Hepatocyte (in vitro differentiated cells): ENCODE measurements around the gene ANGPT4. TPM values are rescaled to one million over a fixed set of nuclear protein-coding genes. Genes with fewer than 3 reads are reported as not detected.
A peak's percentile ranks its signal among the peaks of the same experiment; 100 is the strongest.

Experiments
- DNase-seq: peaks from one replicate; pipeline ENCODE4 v3.0.0-alpha.2; 2016; ENCODE audit warnings: low spot score
- H2AFZ ChIP-seq: fragments of 200-600 bp; sonication (generic); 2 replicates; pipeline ENCODE4 v1.6.0; 2016; ENCODE audit warnings: antibody characterized with exemption, mild to moderate bottlenecking
- H3K27ac ChIP-seq: fragments of 200-600 bp; sonication (generic); 2 replicates; pipeline ENCODE4 v1.5.1; 2016; ENCODE audit warnings: mild to moderate bottlenecking
- H3K27me3 ChIP-seq: fragments of 200-600 bp; sonication (generic); 2 replicates; pipeline ENCODE4 v1.6.1; 2016
- H3K36me3 ChIP-seq: fragments of 200-600 bp; sonication (generic); replicated peaks from 2 replicates; pipeline ENCODE4 v1.5.1; 2016; ENCODE audit warnings: low read depth; ENCODE audit not compliant: insufficient read depth
- H3K4me1 ChIP-seq: fragments of 200-600 bp; sonication (generic); 2 replicates; pipeline ENCODE4 v1.5.1; 2016; ENCODE audit warnings: mild to moderate bottlenecking, moderate library complexity; ENCODE audit not compliant: insufficient read depth
- H3K4me2 ChIP-seq: fragments of 200-600 bp; sonication (generic); 2 replicates; pipeline ENCODE4 v1.6.0; 2016
- H3K4me3 ChIP-seq: fragments of 200-600 bp; sonication (generic); 2 replicates; pipeline ENCODE4 v1.5.1; 2016; ENCODE audit warnings: mild to moderate bottlenecking
- H3K79me2 ChIP-seq: fragments of 200-600 bp; sonication (generic); 2 replicates; pipeline ENCODE4 v1.6.0; 2017; ENCODE audit warnings: mild to moderate bottlenecking
- H3K9me2 ChIP-seq: fragments of 200-600 bp; sonication (generic); replicated peaks from 2 replicates; pipeline ENCODE4 v1.6.0; 2017; ENCODE audit warnings: mild to moderate bottlenecking; ENCODE audit not compliant: insufficient read depth
- H3K9me3 ChIP-seq: fragments of 200-600 bp; sonication (generic); 2 replicates; pipeline ENCODE4 v1.5.1; 2016; ENCODE audit warnings: low read depth, mild to moderate bottlenecking
- H4K20me1 ChIP-seq: fragments of 200-600 bp; sonication (generic); 2 replicates; pipeline ENCODE4 v1.6.0; 2016; ENCODE audit warnings: mild to moderate bottlenecking; ENCODE audit not compliant: insufficient read depth, poor library complexity, severe bottlenecking
- CTCF ChIP-seq: fragments of 200-600 bp; sonication (generic); IDR thresholded peaks from 2 replicates; pipeline ENCODE4 v1.5.1; 2016; ENCODE audit warnings: antibody characterized with exemption, mild to moderate bottlenecking; ENCODE audit not compliant: poor library complexity
- EZH2 ChIP-seq: fragments of 200-600 bp; sonication (generic); IDR thresholded peaks from 2 replicates; pipeline ENCODE4 v1.6.1; 2016; ENCODE audit warnings: antibody characterized with exemption, mild to moderate bottlenecking, borderline replicate concordance
- EZH2phosphoT487 ChIP-seq: fragments of 200-600 bp; sonication (generic); IDR thresholded peaks from one replicate; pipeline ENCODE4 v1.6.1; 2018; ENCODE audit warnings: antibody characterized with exemption, mild to moderate bottlenecking, low read depth, moderate library complexity; ENCODE audit not compliant: unreplicated experiment, severe bottlenecking
- WGBS: methylation state at CpG from one replicate; pipeline ENCODE4 v1.1.6; 2016; ENCODE audit warnings: low lambda C conversion rate; ENCODE audit errors: missing lambda C conversion rate; 5-methylcytosine and 5-hydroxymethylcytosine counted together
- polyA plus RNA-seq: library from polyadenylated mRNA; unstranded; fragments of >200 nt; fragmentation: Nextera tagmentation; extraction: Ambion mirVana; gene quantifications from 2 replicates; pipeline ENCODE4 v1.2.1, GENCODE V29; 2016
- total RNA-seq: library from RNA; depleted of rRNA; stranded (reverse); fragments of >200 nt; gene quantifications from 2 replicates; pipeline ENCODE4 v1.2.3, GENCODE V29; 2014

ANGPT4 gene
- total and polyA plus RNA-seq, 2 experiments from 2014 or later, result not detected

- under 1% methylated on average over 46 of the region's 64 CpGs for WGBS
- peak; percentile 97 for DNase-seq
- Histone ChIP-seq H3K4me3 (peak within 1 kb of the TSS; percentile 68), H3K27me3 (no peaks in the 10 kb centered on the region), H2AFZ (peak within 1 kb of the TSS; percentile 91), H3K79me2 (peaks cover 3% of the 10 kb centered on the region), H3K36me3 (no peaks in the 10 kb centered on the region), H3K9me2 (no peaks in the 10 kb centered on the region), H3K27ac (peak within 1 kb of the TSS; percentile 42), H3K9me3 (no peaks in the 10 kb centered on the region), H3K4me2 (peak within 1 kb of the TSS; percentile 73), H4K20me1 (no peaks in the 10 kb centered on the region), H3K4me1 (peaks cover 12% of the 10 kb centered on the region)
- TF ChIP-seq EZH2, result no peak
- no peak for TF ChIP-seq CTCF
- TF ChIP-seq EZH2phosphoT487, result no peak
Observed at GRCh38 chr20:833450-834150, 82.5 kb downstream of the ANGPT4 start, which contains the start of gene FAM110A. Gene FAM110A (plus strand): TSS chr20:833715. CDS start chr20:844805, 11,090 bp downstream.

GRCh38 chr20:833121-833449, 83.0 kb downstream of the ANGPT4 start:
- Histone ChIP-seq H3K27me3 (no peaks in the 10 kb centered on the region), H3K36me3 (no peaks in the 10 kb centered on the region), H2AFZ (peak overlapping the region; percentile 30), H4K20me1 (no peaks in the 10 kb centered on the region), H3K9me3 (no peaks in the 10 kb centered on the region), H3K4me1 (peaks cover 12% of the 10 kb centered on the region), H3K4me2 (peak overlapping the region; percentile 73), H3K4me3 (no peak overlapping the region), H3K9me2 (no peaks in the 10 kb centered on the region), H3K79me2 (no peaks in the 10 kb centered on the region), H3K27ac (no peak overlapping the region)
- DNase-seq, result no peak
- 26% methylated on average over 4 of the region's 4 CpGs for WGBS
- TF ChIP-seq EZH2, result no peak
- no peak for TF ChIP-seq EZH2phosphoT487
- no peak for TF ChIP-seq CTCF

GRCh38 chr20:831956-832355, 84.2 kb downstream of the ANGPT4 start:
- Histone ChIP-seq H3K27ac (no peak overlapping the region), H3K27me3 (no peaks in the 10 kb centered on the region), H3K4me2 (no peak overlapping the region), H4K20me1 (no peaks in the 10 kb centered on the region), H2AFZ (no peak overlapping the region), H3K79me2 (no peaks in the 10 kb centered on the region), H3K9me2 (no peaks in the 10 kb centered on the region), H3K4me1 (peaks cover 12% of the 10 kb centered on the region), H3K9me3 (no peaks in the 10 kb centered on the region), H3K4me3 (no peak overlapping the region), H3K36me3 (no peaks in the 10 kb centered on the region)
- no peak for TF ChIP-seq EZH2
- no peak for TF ChIP-seq CTCF
- TF ChIP-seq EZH2phosphoT487, result no peak
- WGBS, result 94% methylated on average over 3 of the region's 3 CpGs
- no peak for DNase-seq

GRCh38 chr20:831251-831650, 84.9 kb downstream of the ANGPT4 start:
- H3K4me3 ChIP-seq, result no peak overlapping the region
- no peaks in the 10 kb centered on the region for H3K9me3 ChIP-seq
- no peaks in the 10 kb centered on the region for H3K27me3 ChIP-seq
- no peak overlapping the region for H3K27ac ChIP-seq
- no peaks in the 10 kb centered on the region for H3K9me2 ChIP-seq
- WGBS, result 93% methylated on average over 3 of the region's 3 CpGs
- no peaks in the 10 kb centered on the region for H4K20me1 ChIP-seq
- H3K79me2 ChIP-seq, result no peaks in the 10 kb centered on the region
- no peaks in the 10 kb centered on the region for H3K36me3 ChIP-seq
- H2AFZ ChIP-seq, result no peak overlapping the region
- DNase-seq, result no peak
- TF ChIP-seq CTCF (no peak), EZH2 (no peak), EZH2phosphoT487 (no peak)
- peaks cover 12% of the 10 kb centered on the region for H3K4me1 ChIP-seq
- no peak overlapping the region for H3K4me2 ChIP-seq
